Psoas muscle (tissue), 8 donors: ENCODE results near the gene RCOR1. TPM values are rescaled to one million over a fixed set of nuclear protein-coding genes. Genes with fewer than 3 reads are reported as not detected.

Experiments used
- ATAC-seq, 4 donors: fragments of 200-7000 bp; cut with Tn5 transposase; one replicate each; pipeline ENCODE4 v1.9.1; 2020; ENCODE audit warnings: moderate library complexity in 3 of 4, mild to moderate bottlenecking in 2 of 4
- DNase-seq, 2 donors: peaks; one replicate each; pipeline ENCODE4 v3.0.0-alpha.2; 2020
- H3K27ac ChIP-seq: fragments of 200-600 bp; one replicate; pipeline ENCODE4 v1.8.0; 2022
- H3K27me3 ChIP-seq, 3 donors: fragments of 200-600 bp in 1 of 3; one replicate each; pipeline versions ENCODE4 v1.6.1 to v1.8.0; 2013 to 2022; ENCODE audit warnings: low read length in 2 of 3, mild to moderate bottlenecking in 2 of 3, moderate library complexity in 1 of 3; ENCODE audit not compliant: insufficient read depth in 3 of 3
- H3K36me3 ChIP-seq, 2 donors: fragments of 200-600 bp in 1 of 2; one replicate each; pipeline versions ENCODE4 v1.6.1 to v1.8.0; 2013 to 2022; ENCODE audit warnings: low read depth in 1 of 2, mild to moderate bottlenecking in 1 of 2, moderate library complexity in 1 of 2; ENCODE audit not compliant: insufficient read depth in 1 of 2
- H3K4me1 ChIP-seq: fragments of 200-600 bp; one replicate; pipeline ENCODE4 v1.8.0; 2022
- H3K4me3 ChIP-seq: fragments of 200-600 bp; one replicate; pipeline ENCODE4 v1.8.0; 2022; ENCODE audit warnings: mild to moderate bottlenecking
- H3K9me3 ChIP-seq: fragments of 200-600 bp; one replicate; pipeline ENCODE4 v1.8.0; 2022
- CTCF ChIP-seq: fragments of 200-600 bp; IDR thresholded peaks from one replicate; pipeline ENCODE4 v1.8.0; 2022; ENCODE audit warnings: antibody characterized with exemption
- WGBS, 3 donors: extraction: QIAGEN DNeasy Blood & Tissue Kit; methylation state at CpG; one replicate each; pipeline versions ENCODE4 v1.1.6 to v1.1.7; 2013; 5-methylcytosine and 5-hydroxymethylcytosine counted together
- intact Hi-C, 2 donors: fragments of 100-400 bp; cut with DNase I; formaldehyde crosslinking; loops; one replicate each; pipeline versions ENCODE4 v1.11.0 to v1.14.2; 2022
- polyA plus RNA-seq, 3 donors: library from polyadenylated mRNA; stranded (reverse); fragments of 200-250 nt; gene quantifications; one replicate each; pipeline ENCODE4 v1.2.3, GENCODE V29; 2013
- total RNA-seq, 4 donors: library from RNA; stranded (reverse); fragmentation: NEBNext Ultra II Directional in 2 of 4; extraction: Animal tissue kit (Norgen Biotek cat#: 25700) in 2 of 4; gene quantifications; one replicate each; pipeline versions ENCODE4 v1.2.1 to v1.2.4, GENCODE V29; 2021 to 2023
- donor health status: healthy with polysubstance abuse.
- donor health status: DM: no; HTN: no; CAD: no; lungs with moderate emphysema.
- donor health status: Bipolar disorder and iron deficiency.
- donor health status: healthy.
- donor health status: DM: yes; HTN: yes; CAD: no.
- donor health status: DM: no; HTN: no; CAD: no.
- donor health status: DM: no; HTN: no; CAD: no.
- donor health status: DM: yes; HTN: yes; CAD: no.

RCOR1 gene
- total and polyA plus RNA-seq, 7 donors, result 6.0 to 17.7 (median 14.3) TPM

GRCh38 chr14:102777711-102778337, 185.4 kb downstream of the RCOR1 start:
- peak overlapping the region; percentile 79 for H3K27ac ChIP-seq
- no peak for TF ChIP-seq CTCF
- intact Hi-C loops, result loop anchor here (2.0 to 10.0 kb wide), 2 partner anchors 137 to 141 kb away; no protein-coding TSS in a partner anchor
- H3K27me3 ChIP-seq, result no peaks in the 10 kb centered on the region
- peaks cover 12% of the 10 kb centered on the region for H3K4me1 ChIP-seq
- ATAC-seq, result peak; percentile 28 to 50 (median 46)
- H3K36me3 ChIP-seq, result no peaks in the 10 kb centered on the region
- 0 to 1% (median 1%) methylated on average over 46 to 98 of the region's 98 CpGs for WGBS, 3 donors
- H3K9me3 ChIP-seq, result no peaks in the 10 kb centered on the region
- peak overlapping the region; percentile 84 for H3K4me3 ChIP-seq
- DNase-seq, result peak in 1 of 2 donors; percentile 28

- Histone ChIP-seq H3K4me1 (peaks cover 12% of the 10 kb centered on the region), H3K27ac (peak overlapping the region; percentile 79), H3K36me3 (no peaks in the 10 kb centered on the region), H3K4me3 (peak overlapping the region; percentile 84), H3K9me3 (no peaks in the 10 kb centered on the region), H3K27me3 (no peaks in the 10 kb centered on the region)
- no peak for ATAC-seq
- WGBS, 3 donors, result 12 to 16% (median 13%) methylated on average over 29 of the region's 29 CpGs
- intact Hi-C loops, result loop anchor here in 1 of 2 donors (10.0 kb wide), 1 partner anchor 136 kb away; no protein-coding TSS in a partner anchor
- DNase-seq, result no peak
- no peak for TF ChIP-seq CTCF
Observed at GRCh38 chr14:102778338-102779083, 186.1 kb downstream of the RCOR1 start.

- H3K4me3 ChIP-seq, result no peak overlapping the region
Observed at GRCh38 chr14:102779084-102779462, 186.6 kb downstream of the RCOR1 start.

GRCh38 chr14:102779574-102780315, 187.3 kb downstream of the RCOR1 start:
- no peaks in the 10 kb centered on the region for H3K27me3 ChIP-seq
- intact Hi-C loops, result loop anchor here in 1 of 2 donors (10.0 kb wide), 1 partner anchor 135 kb away; no protein-coding TSS in a partner anchor
- no peaks in the 10 kb centered on the region for H3K36me3 ChIP-seq
- DNase-seq (no peak), ATAC-seq (no peak)
- H3K4me1 ChIP-seq, result peaks cover 12% of the 10 kb centered on the region
- no peak overlapping the region for H3K4me3 ChIP-seq
- TF ChIP-seq CTCF, result no peak
- 93 to 96% (median 95%) methylated on average over 13 of the region's 13 CpGs for WGBS, 3 donors
- no peak overlapping the region for H3K27ac ChIP-seq
- H3K9me3 ChIP-seq, result no peaks in the 10 kb centered on the region

More at GRCh38 chr14:102779084-102779462, 186.6 kb downstream of the RCOR1 start:
- WGBS, 3 donors, result 49 to 60% (median 52%) methylated on average over 4 of the region's 4 CpGs
- TF ChIP-seq CTCF, result no peak
- no peaks in the 10 kb centered on the region for H3K9me3 ChIP-seq
- DNase-seq (no peak), ATAC-seq (no peak)
- no peaks in the 10 kb centered on the region for H3K27me3 ChIP-seq
- H3K36me3 ChIP-seq, result no peaks in the 10 kb centered on the region
- no peak overlapping the region for H3K27ac ChIP-seq
- peaks cover 12% of the 10 kb centered on the region for H3K4me1 ChIP-seq
- intact Hi-C loops, result loop anchor here in 1 of 2 donors (10.0 kb wide), 1 partner anchor 136 kb away; no protein-coding TSS in a partner anchor

Other genes with a start within 250 kb of the RCOR1 start
- gene CINP, start 229.8 kb upstream of the RCOR1 start, total RNA-seq, result 10 to 100 TPM; 27.8 to 40.1 (median 32.5) TPM
- gene CINP, start 229.8 kb upstream of the RCOR1 start, polyA plus RNA-seq, result 10 to 100 TPM; 22.5 to 42.4 (median 35.9) TPM
- gene TECPR2, start 229.7 kb upstream of the RCOR1 start, total RNA-seq, result 10 to 100 TPM; 12.9 to 22.5 (median 18.4) TPM
- 10 to 100 TPM in 1 of 3 donors, 1 to 10 TPM in 2; 5.7 to 19.9 (median 5.9) TPM for gene TECPR2, start 229.7 kb upstream of the RCOR1 start, polyA plus RNA-seq
- gene ANKRD9, start 82.9 kb upstream of the RCOR1 start, total RNA-seq, result 100 to 1,000 TPM in 2 of 4 donors, 10 to 100 TPM in 2; 48.1 to 126 (median 98.0) TPM
- gene ANKRD9, start 82.9 kb upstream of the RCOR1 start, polyA plus RNA-seq, result 10 to 100 TPM; 22.7 to 74.4 (median 36.6) TPM
- gene TRAF3, start 184.8 kb downstream of the RCOR1 start, total RNA-seq, result 10 to 100 TPM in 1 of 4 donors, 1 to 10 TPM in 3; 7.9 to 16.3 (median 8.2) TPM
- gene TRAF3, start 184.8 kb downstream of the RCOR1 start, polyA plus RNA-seq, result 10 to 100 TPM in 1 of 3 donors, 1 to 10 TPM in 2; 3.3 to 15.9 (median 3.3) TPM